HEK293 (cell line): ENCODE results near the gene RNASEH2B.

Experiments
- CTCF ChIA-PET: fragments of 350-600 bp; formaldehyde crosslinking; extraction: SDS; loops from one replicate; lab custom pipeline; 2021; ENCODE audit warnings: antibody characterized with exemption; lab: Yijun Ruan, JAX
- POLR2A ChIA-PET: fragments of 300-600 bp; formaldehyde crosslinking; extraction: SDS; loops from one replicate; lab custom pipeline; 2020; ENCODE audit warnings: antibody characterized with exemption, inconsistent platforms; lab: Yijun Ruan, JAX
- H3K27ac ChIP-seq: fragments of 200-500 bp; sonication (Bioruptor generic); 2 replicates; pipeline ENCODE4 v1.5.1; 2014; ENCODE audit warnings: low read depth, low read length, control low read depth, inconsistent platforms; ENCODE audit errors: extremely low read depth
- H3K36me3 ChIP-seq, 2 experiments: fragments of 200-500 bp in 1 of 2; sonication (Bioruptor generic) in 1 of 2; 1 replicate in 1 of 2; 2 replicates in 1 of 2; pipeline ENCODE4 v1.5.1; 2014 to 2017; ENCODE audit warnings: inconsistent platforms in 2 of 2, low read length in 2 of 2; ENCODE audit not compliant: control insufficient read depth in 2 of 2, insufficient read depth in 1 of 2
- H3K4me1 ChIP-seq: fragments of 200-500 bp; sonication (Bioruptor generic); 2 replicates; pipeline ENCODE4 v1.5.1; 2014; ENCODE audit warnings: mild to moderate bottlenecking, low read length, inconsistent platforms; ENCODE audit not compliant: control insufficient read depth, insufficient read depth
- H3K4me3 ChIP-seq: 2 replicates; pipeline ENCODE4 v1.5.1; 2011; ENCODE audit warnings: low read depth, mild to moderate bottlenecking, control low read depth, low read length, moderate library complexity
- H3K9me3 ChIP-seq: fragments of 200-500 bp; sonication (Bioruptor generic); 2 replicates; pipeline ENCODE4 v1.5.1; 2014; ENCODE audit warnings: low read depth, low read length, inconsistent platforms; ENCODE audit not compliant: control insufficient read depth, insufficient read depth
- BCL11B ChIP-seq: fragments of 450-650 bp; formaldehyde crosslinking; IDR thresholded peaks from 2 replicates; pipeline ENCODE4 v1.5.1; 2016; ENCODE audit warnings: low read depth, missing biosample characterization, missing genetic modification characterization
- EGR2 ChIP-seq: fragments of 450-650 bp; formaldehyde crosslinking; IDR thresholded peaks from 2 replicates; pipeline ENCODE4 v1.5.1; 2016; ENCODE audit warnings: low read depth, missing biosample characterization, missing genetic modification characterization
- FEZF1 ChIP-seq: fragments of 450-650 bp; formaldehyde crosslinking; IDR thresholded peaks from 2 replicates; pipeline ENCODE4 v1.5.1; 2016; ENCODE audit warnings: missing biosample characterization, missing genetic modification characterization
- SP2 ChIP-seq: fragments of 450-650 bp; formaldehyde crosslinking; IDR thresholded peaks from 2 replicates; pipeline ENCODE4 v1.5.1; 2016; ENCODE audit warnings: missing biosample characterization, missing genetic modification characterization
- TRIM28 ChIP-seq: IDR thresholded peaks from 2 replicates; pipeline ENCODE4 v1.6.1; 2011; ENCODE audit warnings: low read length, control low read depth, borderline replicate concordance
- YY1 ChIP-seq: fragments of 450-650 bp; formaldehyde crosslinking; IDR thresholded peaks from 2 replicates; pipeline ENCODE4 v1.5.1; 2018; ENCODE audit warnings: missing biosample characterization, missing genetic modification characterization
- YY2 ChIP-seq: fragments of 450-650 bp; formaldehyde crosslinking; IDR thresholded peaks from 2 replicates; pipeline ENCODE4 v1.5.1; 2016; ENCODE audit warnings: missing biosample characterization, missing genetic modification characterization
- ZNF140 ChIP-seq: fragments of 450-650 bp; formaldehyde crosslinking; IDR thresholded peaks from 2 replicates; pipeline ENCODE4 v1.5.1; 2016; ENCODE audit warnings: missing biosample characterization, missing genetic modification characterization
- ZNF16 ChIP-seq: fragments of 450-650 bp; formaldehyde crosslinking; IDR thresholded peaks from 2 replicates; pipeline ENCODE4 v1.5.1; 2016; ENCODE audit warnings: low read depth, missing biosample characterization, missing genetic modification characterization
- ZNF2 ChIP-seq: fragments of 450-650 bp; formaldehyde crosslinking; IDR thresholded peaks from 2 replicates; pipeline ENCODE4 v1.5.1; 2016; ENCODE audit warnings: missing biosample characterization, missing genetic modification characterization
- ZNF341 ChIP-seq: fragments of 450-650 bp; formaldehyde crosslinking; IDR thresholded peaks from 2 replicates; pipeline ENCODE4; 2016; ENCODE audit warnings: low read depth, missing biosample characterization, missing genetic modification characterization
- ZNF391 ChIP-seq: fragments of 450-650 bp; formaldehyde crosslinking; IDR thresholded peaks from 2 replicates; pipeline ENCODE4 v1.5.1; 2016; ENCODE audit warnings: low read depth, missing biosample characterization, missing genetic modification characterization, borderline replicate concordance
- ZNF394 ChIP-seq: fragments of 450-650 bp; formaldehyde crosslinking; IDR thresholded peaks from 2 replicates; pipeline ENCODE4 v1.5.1; 2016; ENCODE audit warnings: missing biosample characterization, missing genetic modification characterization, mild to moderate bottlenecking, moderate library complexity, borderline replicate concordance
- ZNF416 ChIP-seq: fragments of 450-650 bp; formaldehyde crosslinking; IDR thresholded peaks from 2 replicates; pipeline ENCODE4 v1.5.1; 2016; ENCODE audit warnings: missing biosample characterization, missing genetic modification characterization
- ZNF510 ChIP-seq: fragments of 450-650 bp; formaldehyde crosslinking; IDR thresholded peaks from 2 replicates; pipeline ENCODE4 v1.5.1; 2018; ENCODE audit warnings: mild to moderate bottlenecking, missing genetic modification characterization, missing biosample characterization; ENCODE audit not compliant: insufficient replicate concordance
- ZNF530 ChIP-seq: fragments of 450-650 bp; formaldehyde crosslinking; IDR thresholded peaks from 2 replicates; pipeline ENCODE4 v1.5.1; 2016; ENCODE audit warnings: low read depth, missing biosample characterization, missing genetic modification characterization
- ZNF544 ChIP-seq: fragments of 450-650 bp; formaldehyde crosslinking; IDR thresholded peaks from 2 replicates; pipeline ENCODE4 v1.5.0; 2017; ENCODE audit warnings: missing biosample characterization, missing genetic modification characterization
- ZNF776 ChIP-seq: fragments of 450-650 bp; formaldehyde crosslinking; IDR thresholded peaks from 2 replicates; pipeline ENCODE4 v1.5.0; 2017; ENCODE audit warnings: missing biosample characterization, missing genetic modification characterization, borderline replicate concordance
- ZSCAN23 ChIP-seq: fragments of 450-650 bp; formaldehyde crosslinking; IDR thresholded peaks from 2 replicates; pipeline ENCODE4 v1.5.1; 2016; ENCODE audit warnings: missing biosample characterization, missing genetic modification characterization
- TF ChIP-seq, protein P1 (sequence below): fragments of 450-650 bp; formaldehyde crosslinking; IDR thresholded peaks from 2 replicates; pipeline ENCODE4 v1.5.1; 2017; ENCODE audit warnings: missing biosample characterization, missing genetic modification characterization
- TF ChIP-seq, protein P2 (sequence below): fragments of 450-650 bp; formaldehyde crosslinking; IDR thresholded peaks from 2 replicates; pipeline ENCODE4 v1.5.1; 2016; ENCODE audit warnings: missing biosample characterization, missing genetic modification characterization
- TF ChIP-seq, protein P3 (sequence below): fragments of 450-650 bp; formaldehyde crosslinking; IDR thresholded peaks from 2 replicates; pipeline ENCODE4 v1.5.1; 2017; ENCODE audit warnings: missing biosample characterization, mild to moderate bottlenecking, missing genetic modification characterization, moderate library complexity

RNASEH2B gene

DNA sequence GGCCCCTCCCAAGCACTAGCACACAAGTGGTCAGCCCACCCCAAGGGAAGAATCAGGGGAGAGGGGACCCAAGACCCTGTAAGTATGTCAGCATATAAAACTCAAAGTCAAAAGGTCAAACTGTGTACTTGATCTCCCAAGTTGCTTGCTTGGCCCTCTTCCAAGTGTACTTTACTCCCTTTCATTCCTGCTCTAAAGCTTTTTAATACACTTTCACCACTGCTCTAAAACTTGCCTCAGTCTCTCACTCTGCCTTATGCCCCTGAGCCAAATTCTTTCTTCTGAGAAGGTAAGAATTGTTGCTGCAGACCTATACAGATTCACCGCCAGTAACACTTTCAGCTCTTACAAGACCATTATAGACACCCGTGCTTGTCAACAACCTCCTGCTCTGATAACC is 15.1 kb upstream of the RNASEH2B start (continued):
- TF ChIP-seq ZNF510, result no peak
- TF ChIP-seq TRIM28, result no peak
- TF ChIP-seq BCL11B, result no peak
- TF ChIP-seq YY2 (tag by site-specific recombination), result no peak

DNA sequence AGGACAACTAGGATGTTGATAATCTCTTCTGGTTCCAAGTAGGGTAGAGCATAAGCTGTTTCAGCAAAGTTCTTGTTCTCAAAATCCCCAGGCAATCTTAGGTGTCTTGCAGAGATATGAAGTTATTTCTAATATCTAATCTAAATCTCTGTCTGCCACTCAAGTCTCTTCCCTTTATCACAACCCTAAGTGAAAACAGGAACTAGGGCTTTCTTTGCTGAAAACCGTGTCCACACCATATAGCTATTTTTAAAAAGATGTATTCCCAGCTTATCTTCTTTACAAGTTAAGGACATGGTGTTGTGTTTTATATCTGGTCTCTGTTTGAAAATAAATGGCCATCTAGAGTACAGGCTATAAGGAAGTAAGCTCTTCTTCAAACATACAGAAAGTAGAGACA is 11.3 kb upstream of the RNASEH2B start:
- POLR2A ChIA-PET, result no interaction called here
- Histone ChIP-seq H3K36me3 (no peaks in the 10 kb centered on the region), H3K27ac (no peak overlapping the region), H3K9me3 (no peaks in the 10 kb centered on the region), H3K4me3 (no peak overlapping the region), H3K4me1 (no peaks in the 10 kb centered on the region)
- TF ChIP-seq ZSCAN23 (tag by site-specific recombination) (no peak), ZNF544 (tag by site-specific recombination) (no peak), FEZF1 (tag by site-specific recombination) (no peak), ZNF776 (tag by site-specific recombination) (no peak), EGR2 (no peak), ZNF2 (tag by site-specific recombination) (no peak), ZNF416 (no peak), ZNF530 (tag by site-specific recombination) (no peak), ZNF16 (tag by site-specific recombination) (no peak), ZNF140 (tag by site-specific recombination) (no peak), ZNF341 (no peak)
- TF ChIP-seq, protein P1, sequence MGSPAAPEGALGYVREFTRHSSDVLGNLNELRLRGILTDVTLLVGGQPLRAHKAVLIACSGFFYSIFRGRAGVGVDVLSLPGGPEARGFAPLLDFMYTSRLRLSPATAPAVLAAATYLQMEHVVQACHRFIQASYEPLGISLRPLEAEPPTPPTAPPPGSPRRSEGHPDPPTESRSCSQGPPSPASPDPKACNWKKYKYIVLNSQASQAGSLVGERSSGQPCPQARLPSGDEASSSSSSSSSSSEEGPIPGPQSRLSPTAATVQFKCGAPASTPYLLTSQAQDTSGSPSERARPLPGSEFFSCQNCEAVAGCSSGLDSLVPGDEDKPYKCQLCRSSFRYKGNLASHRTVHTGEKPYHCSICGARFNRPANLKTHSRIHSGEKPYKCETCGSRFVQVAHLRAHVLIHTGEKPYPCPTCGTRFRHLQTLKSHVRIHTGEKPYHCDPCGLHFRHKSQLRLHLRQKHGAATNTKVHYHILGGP, result no peak
- CTCF ChIA-PET, result no interaction called here

DNA sequence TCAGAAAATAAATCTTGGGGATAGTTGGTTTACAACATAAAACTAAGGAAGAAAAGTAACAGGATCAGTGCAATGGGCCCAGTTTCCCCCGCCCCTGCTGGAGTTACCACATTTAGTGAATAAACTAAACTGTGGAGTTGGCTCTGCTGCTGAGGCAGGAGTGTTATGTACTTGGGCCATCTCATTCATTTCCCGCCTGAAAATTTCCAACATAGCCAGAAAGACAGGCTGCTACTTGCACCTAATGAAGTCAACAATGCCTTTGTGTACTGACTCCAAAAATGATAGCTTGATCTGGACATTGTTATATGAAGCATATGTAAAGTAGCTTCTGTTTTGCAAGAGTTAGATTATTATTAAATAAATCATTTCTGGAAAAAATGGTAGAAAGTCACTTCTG is 7.9 kb upstream of the RNASEH2B start:
- no peak for TF ChIP-seq ZNF391 (tag by site-specific recombination)
- TF ChIP-seq, protein P2, sequence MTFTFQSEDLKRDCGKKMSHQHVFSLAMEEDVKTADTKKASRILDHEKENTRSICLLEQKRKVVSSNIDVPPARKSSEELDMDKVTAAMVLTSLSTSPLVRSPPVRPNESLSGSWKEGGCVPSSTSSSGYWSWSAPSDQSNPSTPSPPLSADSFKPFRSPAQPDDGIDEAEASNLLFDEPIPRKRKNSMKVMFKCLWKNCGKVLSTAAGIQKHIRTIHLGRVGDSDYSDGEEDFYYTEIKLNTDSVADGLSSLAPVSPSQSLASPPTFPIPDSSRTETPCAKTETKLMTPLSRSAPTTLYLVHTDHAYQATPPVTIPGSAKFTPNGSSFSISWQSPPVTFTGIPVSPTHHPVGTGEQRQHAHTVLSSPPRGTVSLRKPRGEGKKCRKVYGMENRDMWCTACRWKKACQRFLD (tag by site-specific recombination), result no peak
- no peak for TF ChIP-seq ZNF394 (tag by site-specific recombination)
- no peak for TF ChIP-seq YY1
- no peak for TF ChIP-seq SP2 (tag by site-specific recombination)
- TF ChIP-seq, protein P3, sequence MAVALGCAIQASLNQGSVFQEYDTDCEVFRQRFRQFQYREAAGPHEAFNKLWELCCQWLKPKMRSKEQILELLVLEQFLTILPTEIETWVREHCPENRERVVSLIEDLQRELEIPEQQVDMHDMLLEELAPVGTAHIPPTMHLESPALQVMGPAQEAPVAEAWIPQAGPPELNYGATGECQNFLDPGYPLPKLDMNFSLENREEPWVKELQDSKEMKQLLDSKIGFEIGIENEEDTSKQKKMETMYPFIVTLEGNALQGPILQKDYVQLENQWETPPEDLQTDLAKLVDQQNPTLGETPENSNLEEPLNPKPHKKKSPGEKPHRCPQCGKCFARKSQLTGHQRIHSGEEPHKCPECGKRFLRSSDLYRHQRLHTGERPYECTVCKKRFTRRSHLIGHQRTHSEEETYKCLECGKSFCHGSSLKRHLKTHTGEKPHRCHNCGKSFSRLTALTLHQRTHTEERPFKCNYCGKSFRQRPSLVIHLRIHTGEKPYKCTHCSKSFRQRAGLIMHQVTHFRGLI, result no peak
- Histone ChIP-seq H3K36me3 (no peaks in the 10 kb centered on the region), H3K9me3 (no peaks in the 10 kb centered on the region), H3K4me3 (no peak overlapping the region), H3K27ac (no peak overlapping the region), H3K4me1 (no peaks in the 10 kb centered on the region)
- ChIA-PET CTCF (interaction anchor here (1.7 kb wide), 1 partner anchor 10 kb away, joined by 8 read pairs; no protein-coding TSS in a partner anchor), POLR2A (no interaction called here)
